ENCODE data around the gene NPB.

- TF ChIP-seq POLR2AphosphoS5 (IDR thresholded peaks at IDR 0.05) (no peak), CTCF (IDR thresholded peaks at IDR 0.05) (no peak)
These were observed 2.8 kb downstream of the NPB start for GRCh38 chr17:81904600-81905423.
